ENCODE data around the gene CDH4. TPM values are rescaled to one million over a fixed set of nuclear protein-coding genes. Genes with fewer than 3 reads are reported as not detected.

CDH4 gene
- total RNA-seq, 1 donor from 2014 or later = 2.9 TPM

GRCh38 chr20:61443443-61444126 lies 191.5 kb downstream of the CDH4 start:
- Histone ChIP-seq H3K9ac (no peak overlapping the region), H4K20me1 (ENCODE audit: low read depth) (no peaks in the 10 kb centered on the region), H2AFZ (replicated peaks) (no peak overlapping the region), H3K79me2 (ENCODE audit: low read depth) (no peaks in the 10 kb centered on the region), H3K4me3 (no peak overlapping the region), H3K4me1 (peaks cover 83% of the 10 kb centered on the region), H3K36me3 (no peaks in the 10 kb centered on the region), H3K4me2 (peak overlapping the region; percentile 47), H3F3A (ENCODE audit: low read depth) (peaks cover 67% of the 10 kb centered on the region), H3K9me3 (ENCODE audit: low read depth) (no peaks in the 10 kb centered on the region), H3K27ac (no peak overlapping the region), H3K27me3 (no peaks in the 10 kb centered on the region)
- Mint-ChIP-seq H3K4me1 (peaks cover 48% of the 10 kb centered on the region), H3K36me3 (no peaks in the 10 kb centered on the region), H3K9me3 (peaks cover 2% of the 10 kb centered on the region), H3K27me3 (ENCODE audit: insufficient read depth, low read depth) (no peaks in the 10 kb centered on the region), H3K27ac (no peak overlapping the region), H3K4me3 (no peak overlapping the region)
- no peak for TF ChIP-seq EZH2 (IDR thresholded peaks at IDR 0.05)
- TF ChIP-seq CTCF (IDR thresholded peaks at IDR 0.05) = no peak
- no peak for TF ChIP-seq EZH2phosphoT487 (IDR thresholded peaks at IDR 0.05)
- DNase-seq (ENCODE audit: low spot score) = no peak

GRCh38 chr20:61444637-61445036 lies 192.6 kb downstream of the CDH4 start:
- Histone ChIP-seq H3K9me3 (ENCODE audit: low read depth) (no peaks in the 10 kb centered on the region), H3K27ac (no peak overlapping the region), H3F3A (ENCODE audit: low read depth) (peaks cover 63% of the 10 kb centered on the region), H3K4me1 (peaks cover 84% of the 10 kb centered on the region), H3K36me3 (no peaks in the 10 kb centered on the region), H3K27me3 (no peaks in the 10 kb centered on the region), H3K4me2 (peak overlapping the region; percentile 36), H3K79me2 (ENCODE audit: low read depth) (no peaks in the 10 kb centered on the region), H3K9ac (no peak overlapping the region), H3K4me3 (no peak overlapping the region), H2AFZ (replicated peaks) (no peak overlapping the region), H4K20me1 (ENCODE audit: low read depth) (no peaks in the 10 kb centered on the region)
- no peak for DNase-seq (ENCODE audit: low spot score)
- Mint-ChIP-seq H3K4me1 (peaks cover 48% of the 10 kb centered on the region), H3K27ac (no peak overlapping the region), H3K9me3 (peaks cover 2% of the 10 kb centered on the region), H3K36me3 (no peaks in the 10 kb centered on the region), H3K4me3 (no peak overlapping the region), H3K27me3 (ENCODE audit: insufficient read depth, low read depth) (peaks cover 3% of the 10 kb centered on the region)
- TF ChIP-seq CTCF (IDR thresholded peaks at IDR 0.05) (no peak), EZH2 (IDR thresholded peaks at IDR 0.05) (no peak), EZH2phosphoT487 (IDR thresholded peaks at IDR 0.05) (no peak)

GRCh38 chr20:61445138-61445537 lies 193.1 kb downstream of the CDH4 start:
- Mint-ChIP-seq H3K27ac (no peak overlapping the region), H3K4me3 (no peak overlapping the region), H3K36me3 (no peaks in the 10 kb centered on the region), H3K4me1 (peaks cover 48% of the 10 kb centered on the region), H3K27me3 (ENCODE audit: insufficient read depth, low read depth) (peaks cover 3% of the 10 kb centered on the region), H3K9me3 (peaks cover 2% of the 10 kb centered on the region)
- DNase-seq (ENCODE audit: low spot score) = no peak
- Histone ChIP-seq H4K20me1 (ENCODE audit: low read depth) (no peaks in the 10 kb centered on the region), H3K27ac (no peak overlapping the region), H3K9me3 (ENCODE audit: low read depth) (no peaks in the 10 kb centered on the region), H3K4me1 (peaks cover 83% of the 10 kb centered on the region), H3K36me3 (no peaks in the 10 kb centered on the region), H3F3A (ENCODE audit: low read depth) (peaks cover 58% of the 10 kb centered on the region), H3K79me2 (ENCODE audit: low read depth) (no peaks in the 10 kb centered on the region), H3K4me2 (peak overlapping the region; percentile 36), H3K4me3 (no peak overlapping the region), H3K27me3 (no peaks in the 10 kb centered on the region), H3K9ac (no peak overlapping the region), H2AFZ (replicated peaks) (no peak overlapping the region)
- TF ChIP-seq EZH2 (IDR thresholded peaks at IDR 0.05) (no peak), CTCF (IDR thresholded peaks at IDR 0.05) (no peak), EZH2phosphoT487 (IDR thresholded peaks at IDR 0.05) (no peak)

Data from neural progenitor cell (in vitro differentiated cells).